AG10803 (cell line): ENCODE measurements around the gene UBAP2L.

Experiments used
- DNase-seq: peaks from one replicate; pipeline ENCODE4 v3.0.0; 2010; ENCODE audit warnings: low read depth
- H3K4me3 ChIP-seq: 2 replicates; pipeline ENCODE4 v1.5.1; 2011; ENCODE audit warnings: mild to moderate bottlenecking, low read length, control low read depth
- CTCF ChIP-seq: conservative IDR thresholded peaks from 2 replicates; pipeline ENCODE4 v1.5.1; 2011; ENCODE audit warnings: mild to moderate bottlenecking, low read length, control low read depth, inconsistent platforms

UBAP2L gene

GRCh38 chr1:154220071-154220969 is at the start of gene UBAP2L:
TSS of gene UBAP2L (plus strand) at chr1:154220955. CDS start at chr1:154225124, 4,169 bp downstream.
- peak; percentile 99 for DNase-seq
- H3K4me3 ChIP-seq: peak within 1 kb of the TSS; percentile 99
- TF ChIP-seq CTCF: no peak

GRCh38 chr1:154171223-154171583 is 49.6 kb upstream of the UBAP2L start:
- TF ChIP-seq CTCF: no peak
- H3K4me3 ChIP-seq: no peak overlapping the region
- DNase-seq: no peak

- TF ChIP-seq CTCF: no peak
- no peak for DNase-seq
- H3K4me3 ChIP-seq: no peak overlapping the region
These were observed 48.9 kb upstream of the UBAP2L start for GRCh38 chr1:154171880-154172279.

DNA sequence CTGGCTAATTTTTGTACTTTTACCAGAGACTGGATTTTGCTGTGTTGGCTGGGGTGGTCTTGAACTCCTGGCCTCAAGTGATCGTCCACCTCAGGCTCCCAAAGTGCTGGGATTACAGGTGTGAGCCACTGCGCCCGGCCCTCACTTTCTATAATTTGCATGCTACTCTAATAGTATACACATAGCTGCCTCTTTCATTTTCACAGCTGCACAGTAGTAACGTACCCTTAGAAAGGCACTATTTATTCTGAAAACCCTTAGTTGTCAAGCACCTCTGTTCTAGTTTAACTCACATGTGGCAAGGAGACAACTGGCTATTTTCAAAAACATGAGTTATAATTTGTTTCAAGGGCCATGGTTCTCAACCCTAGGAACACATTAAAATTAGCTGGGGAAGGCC is 46.1 kb upstream of the UBAP2L start:
- no peak overlapping the region for H3K4me3 ChIP-seq
- no peak for TF ChIP-seq CTCF
- no peak for DNase-seq

- TF ChIP-seq CTCF: no peak
- no peak overlapping the region for H3K4me3 ChIP-seq
- DNase-seq: peak; percentile 77
These were observed 44.4 kb upstream of the UBAP2L start for GRCh38 chr1:154176337-154176736.

DNA sequence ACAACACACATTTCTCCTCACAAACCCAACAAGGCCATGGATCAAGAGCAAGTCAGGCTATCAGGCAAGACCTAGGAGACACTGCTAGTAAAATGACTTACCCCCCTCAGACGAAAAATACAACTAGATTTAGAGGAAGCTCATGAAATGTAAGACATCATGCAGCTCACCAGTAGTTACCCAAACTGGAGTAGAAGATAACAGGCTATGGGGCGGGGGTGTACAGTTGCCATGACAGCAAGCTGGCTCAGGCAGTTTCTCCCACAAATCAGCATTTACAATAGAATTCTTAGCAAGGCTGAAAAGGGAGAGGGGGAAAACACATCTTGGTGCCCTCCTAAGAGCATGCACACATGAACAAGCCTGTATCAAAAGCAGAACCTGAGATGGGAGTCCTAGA is 42.7 kb upstream of the UBAP2L start:
- TF ChIP-seq CTCF: no peak
- no peak overlapping the region for H3K4me3 ChIP-seq
- DNase-seq: no peak
